HG03342 (cell line): ENCODE results near the gene SERINC5.
A peak's percentile ranks its signal among the peaks of the same experiment; 100 is the strongest.
"Not testable (repeated sequence)": the region's sequence is repeated elsewhere in the genome, so short reads cannot be mapped to it uniquely, and the experiment has no call there.

Experiments used
- ATAC-seq: cut with Tn5 transposase; IDR thresholded peaks from one replicate; pipeline ENCODE4 v1.9.1; 2021; ENCODE audit warnings: mild to moderate bottlenecking, moderate library complexity; ENCODE audit not compliant: unreplicated experiment

The SERINC5 gene

GRCh38 chr5:80255811-80256712 lies at the start of gene SERINC5:
Gene SERINC5 (minus strand): TSS chr5:80256048. CDS start chr5:80255922, 126 bp downstream.
- ATAC-seq, result peak; percentile 77

DNA sequence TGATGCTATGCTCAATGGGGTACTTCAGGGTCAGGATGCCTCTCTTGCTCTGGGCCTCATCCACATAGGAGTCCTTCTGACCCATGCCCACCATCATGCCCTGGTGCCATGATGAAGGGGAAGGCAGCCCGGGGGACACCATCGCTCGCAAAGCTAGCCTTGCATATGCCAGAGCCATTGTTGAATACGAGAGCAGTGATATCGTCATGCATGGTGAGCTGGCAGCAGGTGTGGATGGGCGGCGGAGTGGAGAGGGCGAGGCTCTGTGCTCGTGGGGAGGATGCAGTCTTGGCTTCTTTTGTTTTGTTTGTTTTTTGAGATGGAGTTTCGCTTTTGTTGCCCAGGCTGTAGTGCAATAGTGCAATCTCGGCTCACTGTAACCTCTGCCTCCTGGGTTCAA lies 46.8 kb upstream of the SERINC5 start:
- ATAC-seq, result no peak

GRCh38 chr5:80301342-80301741 lies 45.5 kb upstream of the SERINC5 start:
- ATAC-seq, result not testable (repeated sequence)

GRCh38 chr5:80300796-80301195 lies 44.9 kb upstream of the SERINC5 start:
- not testable (repeated sequence) for ATAC-seq

DNA sequence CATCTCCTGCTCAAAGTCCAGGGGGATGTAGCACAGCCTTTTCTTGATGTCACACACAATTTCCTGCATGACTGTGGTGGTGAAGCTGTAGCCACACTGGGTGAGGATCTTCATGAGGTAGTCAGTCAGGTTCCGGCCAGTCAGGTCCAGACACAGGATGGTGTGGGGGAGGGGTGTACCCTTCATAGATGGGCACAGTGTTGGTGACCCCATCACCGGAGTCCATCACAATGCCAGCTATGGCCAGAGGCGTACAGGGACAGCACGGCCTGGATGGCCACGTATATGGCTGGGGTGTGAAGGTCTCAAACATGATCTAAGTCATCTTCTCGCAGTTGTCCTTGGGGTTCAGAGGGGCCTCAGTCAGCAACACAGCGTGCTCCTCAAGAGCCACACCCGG lies 44.3 kb upstream of the SERINC5 start:
- ATAC-seq, result no peak

- ATAC-seq, result no peak
These were observed 43.8 kb upstream of the SERINC5 start for GRCh38 chr5:80299601-80300000.

- no peak for ATAC-seq
These were observed 40.3 kb upstream of the SERINC5 start for GRCh38 chr5:80296121-80296520.

DNA sequence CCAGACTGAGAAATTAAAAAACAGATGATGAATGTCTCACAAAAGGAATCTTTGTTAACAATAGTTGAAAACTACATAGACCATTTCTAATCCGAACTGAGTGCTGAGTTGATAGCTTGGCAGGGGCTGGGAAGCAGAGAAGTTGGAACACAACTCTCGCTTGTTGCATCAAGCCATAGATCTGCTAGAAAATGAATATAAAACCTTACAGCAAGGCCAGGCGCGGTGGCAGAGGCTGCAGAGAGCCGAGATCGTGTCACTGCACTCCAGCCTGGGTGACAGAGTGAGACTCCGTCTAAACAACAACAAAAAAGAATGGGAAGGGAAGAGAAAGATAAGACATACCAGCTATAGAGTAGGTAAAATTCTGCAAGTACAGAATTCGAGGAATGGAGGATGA lies 35.9 kb upstream of the SERINC5 start:
- ATAC-seq, result no peak

DNA sequence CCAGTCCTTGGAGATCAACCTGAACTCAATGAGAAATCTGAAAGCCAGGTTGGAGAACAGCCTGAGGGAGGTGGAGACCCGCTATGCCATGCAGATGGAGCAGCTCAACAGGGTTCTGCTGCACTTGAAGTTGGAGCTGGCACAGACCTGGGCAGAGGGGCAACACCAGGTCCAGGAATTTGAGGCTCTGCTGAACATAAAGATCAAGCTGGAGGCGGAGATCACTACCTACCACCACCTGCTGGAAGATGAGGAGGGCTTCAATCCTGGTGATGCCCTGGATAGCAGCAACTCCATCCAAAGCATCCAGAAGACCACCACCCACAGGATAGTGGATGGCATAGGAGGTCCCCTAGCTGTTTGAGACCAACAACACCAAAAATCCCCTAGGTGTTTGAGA lies 33.5 kb upstream of the SERINC5 start:
- ATAC-seq, result no peak

- ATAC-seq, result no peak
These were observed 32.3 kb upstream of the SERINC5 start for GRCh38 chr5:80288177-80288576.

- ATAC-seq, result no peak
These were observed 28.9 kb upstream of the SERINC5 start for GRCh38 chr5:80284720-80285119.

DNA sequence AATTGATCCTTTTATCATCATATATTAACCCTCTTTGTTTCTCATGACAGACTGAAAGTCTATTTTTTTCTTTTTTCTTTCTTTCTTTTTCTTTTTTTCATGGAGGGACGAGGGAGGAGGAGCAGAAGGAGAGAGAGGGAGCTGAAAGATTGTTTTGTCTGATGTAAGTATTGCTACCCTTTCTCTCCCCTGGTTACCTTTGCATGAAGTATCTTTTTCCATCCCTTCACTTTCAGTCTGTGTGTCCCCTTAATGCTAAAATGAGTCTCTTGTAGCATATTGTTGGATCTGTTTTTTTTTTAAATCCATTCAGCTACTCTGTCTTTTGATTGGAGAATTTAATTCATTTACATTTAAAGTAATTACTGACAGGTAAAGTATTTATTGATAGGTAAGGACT lies 27.5 kb upstream of the SERINC5 start:
- no peak for ATAC-seq

DNA sequence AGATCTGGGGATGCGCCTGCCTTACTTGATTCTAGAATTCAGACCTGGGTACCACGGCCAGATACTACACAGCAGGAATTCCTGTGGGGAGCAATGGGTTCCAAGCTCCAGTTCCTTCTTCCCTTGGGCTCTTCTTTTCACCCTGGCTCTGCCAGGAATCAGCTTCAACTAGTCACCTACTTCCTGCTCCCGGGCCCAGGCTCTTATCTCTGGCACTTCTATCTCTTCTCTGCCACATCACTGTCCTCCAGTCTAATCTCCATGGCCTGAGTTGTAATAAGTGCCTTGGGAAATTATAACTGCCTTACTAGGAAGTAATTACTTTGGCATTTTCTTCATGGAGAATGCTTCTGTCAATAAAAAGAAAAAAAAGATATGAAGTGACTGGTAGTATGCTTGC lies 26.2 kb upstream of the SERINC5 start:
- ATAC-seq, result no peak

DNA sequence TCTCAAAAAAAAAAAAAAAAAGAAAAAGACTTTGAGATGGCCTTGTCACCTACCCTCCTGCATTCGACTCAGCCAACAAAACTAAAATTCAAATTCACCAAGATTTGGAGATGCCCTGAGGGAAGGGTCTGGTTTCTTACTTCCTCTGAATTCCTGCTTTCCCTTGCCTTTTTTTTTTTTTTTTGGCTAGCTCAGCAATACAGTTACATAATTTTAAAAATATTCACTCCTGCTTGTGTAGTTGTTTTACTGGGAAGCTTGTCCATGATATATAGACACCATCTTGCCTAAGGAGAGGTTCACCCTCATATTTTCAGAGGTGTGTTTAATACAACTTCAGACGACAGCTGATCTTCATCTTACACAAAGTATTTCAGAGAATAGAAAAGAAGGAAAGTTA lies 21.3 kb upstream of the SERINC5 start:
- no peak for ATAC-seq

DNA sequence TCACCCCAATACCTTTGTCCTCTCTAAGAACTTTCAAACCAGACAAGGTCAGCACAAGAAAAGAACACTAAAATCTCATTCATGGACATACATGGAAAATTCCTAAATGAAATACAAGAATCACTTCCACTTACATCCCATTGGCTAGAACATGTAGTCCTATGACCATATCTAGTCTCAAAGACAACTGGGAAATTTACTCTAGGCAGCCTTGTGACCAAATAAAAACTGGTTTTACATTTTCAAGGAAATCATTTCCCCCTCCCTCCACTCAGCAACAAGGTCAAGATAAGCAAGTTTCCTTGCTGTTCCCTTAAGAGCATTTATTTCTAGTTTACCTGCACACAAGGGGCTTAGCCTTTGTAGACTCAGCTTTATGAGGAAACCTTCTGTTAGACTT lies 20.3 kb upstream of the SERINC5 start:
- no peak for ATAC-seq

GRCh38 chr5:80275347-80275746 lies 19.5 kb upstream of the SERINC5 start:
- no peak for ATAC-seq

DNA sequence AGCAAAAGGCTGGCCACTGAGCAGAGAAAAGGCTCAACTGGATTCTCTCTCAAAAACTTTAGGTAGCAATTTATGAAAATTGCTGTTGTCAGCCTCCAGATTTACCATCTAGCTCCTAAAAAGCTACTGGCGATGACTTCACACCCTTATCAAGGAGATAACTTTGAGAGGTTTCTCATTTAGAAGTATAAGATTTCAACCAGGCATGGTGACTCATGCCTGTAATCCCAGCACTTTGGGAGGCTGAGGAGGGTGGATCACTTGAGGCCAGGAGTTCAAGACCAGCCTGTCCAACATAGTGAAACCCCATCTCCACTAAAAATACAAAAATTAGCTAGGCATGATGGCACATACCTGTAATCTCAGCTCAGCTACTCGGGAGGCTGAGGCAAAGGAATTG lies 14.7 kb upstream of the SERINC5 start:
- ATAC-seq, result not testable (repeated sequence)

DNA sequence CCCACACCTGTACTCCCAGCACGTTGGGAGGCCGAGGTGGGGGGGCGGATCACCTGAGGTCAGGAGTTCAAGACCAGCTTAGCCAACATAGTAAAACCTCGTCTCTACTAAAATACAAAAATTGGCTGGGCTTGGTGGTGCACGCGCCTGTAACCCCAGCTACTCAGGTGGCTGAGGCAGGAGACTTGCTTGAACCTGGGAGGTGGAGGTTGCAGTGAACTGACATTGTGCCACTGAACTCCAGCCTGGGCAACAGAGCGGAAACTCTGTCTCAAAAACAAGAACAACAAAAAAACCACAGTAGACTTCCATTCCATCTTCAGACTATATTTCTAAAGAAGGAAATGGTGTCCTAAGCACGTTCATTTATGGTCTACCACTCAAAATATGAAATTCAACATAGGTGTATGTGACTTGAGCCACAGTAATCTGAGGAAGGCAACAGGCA lies 14.2 kb upstream of the SERINC5 start:
- no peak for ATAC-seq

- no peak for ATAC-seq
These were observed 13.1 kb upstream of the SERINC5 start for GRCh38 chr5:80268916-80269315.

- ATAC-seq, result no peak
These were observed 10.7 kb upstream of the SERINC5 start for GRCh38 chr5:80266566-80266965.

- ATAC-seq, result no peak
These were observed 4.6 kb upstream of the SERINC5 start for GRCh38 chr5:80260461-80260860.

- ATAC-seq, result no peak
These were observed 3.8 kb upstream of the SERINC5 start for GRCh38 chr5:80259511-80260203.
